Measurements from ENCODE around the gene OPCML. TPM values are rescaled to one million over a fixed set of nuclear protein-coding genes. Genes with fewer than 3 reads are reported as not detected.

Gene OPCML
- total RNA-seq, 1 donor: not detected

DNA sequence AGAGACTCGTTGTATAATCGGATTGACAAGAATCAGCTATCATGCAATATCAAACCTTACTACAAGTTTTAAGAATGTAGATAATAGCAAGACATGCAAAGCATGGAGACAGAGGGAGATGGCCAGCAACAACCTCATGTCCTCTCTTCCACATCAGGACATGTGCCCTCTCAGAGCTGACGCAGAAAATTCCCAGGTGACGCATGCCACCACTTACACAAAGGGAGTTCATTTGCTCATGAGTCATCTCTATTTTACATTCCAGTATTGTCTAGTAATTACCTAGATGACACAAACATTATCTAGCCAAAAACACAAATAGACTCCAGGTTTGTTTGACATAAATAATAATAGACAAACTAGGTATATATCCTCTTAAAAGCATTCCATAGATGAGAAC lies 38.1 kb upstream of the OPCML start:
- TF ChIP-seq, protein P1, sequence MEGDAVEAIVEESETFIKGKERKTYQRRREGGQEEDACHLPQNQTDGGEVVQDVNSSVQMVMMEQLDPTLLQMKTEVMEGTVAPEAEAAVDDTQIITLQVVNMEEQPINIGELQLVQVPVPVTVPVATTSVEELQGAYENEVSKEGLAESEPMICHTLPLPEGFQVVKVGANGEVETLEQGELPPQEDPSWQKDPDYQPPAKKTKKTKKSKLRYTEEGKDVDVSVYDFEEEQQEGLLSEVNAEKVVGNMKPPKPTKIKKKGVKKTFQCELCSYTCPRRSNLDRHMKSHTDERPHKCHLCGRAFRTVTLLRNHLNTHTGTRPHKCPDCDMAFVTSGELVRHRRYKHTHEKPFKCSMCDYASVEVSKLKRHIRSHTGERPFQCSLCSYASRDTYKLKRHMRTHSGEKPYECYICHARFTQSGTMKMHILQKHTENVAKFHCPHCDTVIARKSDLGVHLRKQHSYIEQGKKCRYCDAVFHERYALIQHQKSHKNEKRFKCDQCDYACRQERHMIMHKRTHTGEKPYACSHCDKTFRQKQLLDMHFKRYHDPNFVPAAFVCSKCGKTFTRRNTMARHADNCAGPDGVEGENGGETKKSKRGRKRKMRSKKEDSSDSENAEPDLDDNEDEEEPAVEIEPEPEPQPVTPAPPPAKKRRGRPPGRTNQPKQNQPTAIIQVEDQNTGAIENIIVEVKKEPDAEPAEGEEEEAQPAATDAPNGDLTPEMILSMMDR (IDR thresholded peaks at IDR 0.05; ENCODE audit: insufficient read depth, low read depth, low read length): no peak
- DNase-seq (ENCODE audit: low read depth): no peak
- H3K4me3 ChIP-seq (ENCODE audit: low read depth, low read length): no peak overlapping the region

DNA sequence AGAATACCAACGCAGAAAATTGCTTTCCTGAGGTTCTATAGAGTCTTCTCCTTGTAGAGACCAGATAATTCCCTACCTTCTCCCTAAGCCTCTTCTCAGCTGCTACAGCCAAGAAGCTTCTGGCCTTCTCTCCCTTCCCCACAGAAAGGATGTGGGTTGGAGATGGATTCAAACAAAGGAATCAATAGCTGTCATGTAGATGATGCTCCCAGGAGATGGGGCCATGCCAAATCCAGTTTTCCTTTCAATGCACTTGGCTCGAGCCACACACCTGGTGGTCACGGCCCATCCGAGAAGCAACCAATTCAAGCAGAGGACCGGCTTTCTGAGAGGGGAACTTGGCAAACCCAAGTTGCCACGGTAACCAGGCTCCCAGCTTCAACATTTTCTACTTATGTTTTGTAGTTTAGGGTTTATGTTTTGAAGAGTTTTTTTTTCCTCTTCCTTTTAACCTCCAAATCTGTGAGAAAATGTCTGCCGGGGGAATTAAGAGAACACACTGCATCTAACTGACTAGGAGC lies 31.3 kb upstream of the OPCML start:
- TF ChIP-seq, protein P1 (IDR thresholded peaks at IDR 0.05; ENCODE audit: insufficient read depth, low read depth, low read length): no peak
- H3K4me3 ChIP-seq (ENCODE audit: low read depth, low read length): no peak overlapping the region
- DNase-seq (ENCODE audit: low read depth): no peak

DNA sequence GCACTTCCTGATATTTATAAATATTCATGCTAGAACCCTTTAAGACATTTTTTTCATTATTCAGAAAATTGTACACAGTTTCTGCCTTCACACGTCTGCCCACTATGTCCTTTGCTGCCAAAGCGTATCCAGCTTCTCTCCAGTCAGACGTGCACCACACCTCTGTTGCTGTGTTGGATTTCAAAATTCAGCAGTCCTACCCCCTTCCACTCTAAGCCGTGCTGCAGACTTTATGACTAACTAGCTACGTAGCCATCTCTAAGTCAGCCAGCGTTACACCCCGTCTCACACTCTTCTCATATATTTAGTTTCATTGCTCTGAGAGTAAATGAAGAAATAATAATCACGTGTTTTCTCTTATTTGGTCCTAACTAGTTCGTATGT lies 28.2 kb upstream of the OPCML start:
- TF ChIP-seq, protein P1 (IDR thresholded peaks at IDR 0.05; ENCODE audit: insufficient read depth, low read depth, low read length): no peak
- no peak for DNase-seq (ENCODE audit: low read depth)
- H3K4me3 ChIP-seq (ENCODE audit: low read depth, low read length): no peak overlapping the region

DNA sequence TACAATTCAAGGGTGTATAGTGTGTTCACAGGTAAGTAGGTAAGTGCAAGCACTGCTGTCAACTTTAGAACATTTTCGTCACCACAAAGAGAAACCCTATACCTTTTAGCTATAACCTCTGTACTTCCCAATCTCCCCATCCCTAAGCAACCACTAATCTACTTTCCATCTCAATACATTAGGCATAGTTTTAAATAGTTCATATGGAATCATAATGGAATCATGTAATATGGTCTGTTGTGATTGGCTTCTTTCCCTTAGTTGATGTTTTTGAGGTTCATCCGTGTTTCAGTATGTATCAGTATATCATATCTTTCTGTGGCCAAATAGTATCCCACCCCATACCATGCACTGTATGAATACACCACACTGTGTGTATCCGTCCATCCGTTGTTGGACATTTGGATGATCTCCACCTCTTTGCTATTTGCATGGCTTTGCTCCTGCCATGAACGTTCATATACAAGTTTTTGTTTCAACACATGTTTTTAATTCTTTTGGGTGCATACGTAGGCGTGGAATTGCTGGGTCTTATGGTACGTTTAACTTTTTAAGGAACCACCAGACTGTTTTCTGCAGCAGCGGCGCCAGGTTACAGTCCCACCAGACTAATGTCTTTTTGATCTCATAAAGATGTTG lies 27.7 kb upstream of the OPCML start:
- no peak overlapping the region for H3K4me3 ChIP-seq (ENCODE audit: low read depth, low read length)
- TF ChIP-seq, protein P1 (IDR thresholded peaks at IDR 0.05; ENCODE audit: insufficient read depth, low read depth, low read length): no peak
- no peak for DNase-seq (ENCODE audit: low read depth)

DNA sequence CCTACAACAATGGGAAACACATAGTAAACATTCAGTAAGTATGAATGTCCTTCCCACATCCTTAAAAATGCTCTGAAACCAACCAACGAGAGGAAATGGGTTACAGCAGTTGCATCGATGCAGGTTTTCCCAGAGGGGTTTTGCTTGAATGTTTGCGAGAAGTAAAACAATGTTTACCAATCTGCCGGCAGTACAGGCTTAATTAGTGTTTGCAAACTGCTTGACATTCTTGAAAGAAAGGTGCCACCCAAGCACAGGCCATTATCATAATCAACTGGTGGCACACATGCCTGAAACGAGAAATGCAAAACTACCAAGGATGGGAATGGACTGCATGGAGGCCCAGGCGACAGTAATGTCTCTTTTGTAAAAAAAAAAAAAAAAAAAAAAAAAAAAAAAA lies 27.1 kb upstream of the OPCML start:
- TF ChIP-seq, protein P1 (IDR thresholded peaks at IDR 0.05; ENCODE audit: insufficient read depth, low read depth, low read length): no peak
- DNase-seq (ENCODE audit: low read depth): no peak

DNA sequence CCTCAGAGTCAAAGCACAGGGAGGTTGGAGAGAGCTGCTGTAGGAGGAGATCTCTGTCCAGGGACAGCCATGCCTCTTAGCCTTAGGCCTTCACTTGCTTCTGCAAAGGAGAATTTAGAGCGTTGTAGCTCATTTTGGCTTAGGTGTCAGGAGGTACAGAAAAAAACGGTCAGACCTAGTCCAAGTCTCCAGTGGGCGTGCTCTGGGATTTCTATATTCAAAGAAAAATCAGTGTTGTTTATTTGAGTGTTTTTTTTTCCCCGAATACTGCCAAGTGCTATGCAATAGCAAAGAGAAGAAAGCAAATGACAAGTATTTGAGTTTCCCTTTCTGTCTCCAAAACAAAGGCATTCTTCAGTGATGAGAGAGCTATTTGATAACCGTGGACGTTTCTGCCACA lies 22.7 kb upstream of the OPCML start:
- H3K4me3 ChIP-seq (ENCODE audit: low read depth, low read length): no peak overlapping the region
- DNase-seq (ENCODE audit: low read depth): no peak
- TF ChIP-seq, protein P1 (IDR thresholded peaks at IDR 0.05; ENCODE audit: insufficient read depth, low read depth, low read length): no peak

More for the DNA sequence above, 27.1 kb upstream of the OPCML start:
- H3K4me3 ChIP-seq (ENCODE audit: low read depth, low read length): no peak overlapping the region
